Activated CD4-positive, alpha-beta T cell treated with anti-CD3 and anti-CD28 coated beads for 1 hour (primary cell): ENCODE data around the gene SPRED3.
A peak's percentile ranks its signal among the peaks of the same experiment; 100 is the strongest.
"Not testable (repeated sequence)": the region's sequence is repeated elsewhere in the genome, so short reads cannot be mapped to it uniquely, and the experiment has no call there.

Experiments
- DNase-seq: peaks from one replicate; pipeline ENCODE4 v3.0.0-alpha.2; 2020

The SPRED3 gene

GRCh38 chr19:38392707-38393308 is 4.3 kb downstream of the SPRED3 start:
- no peak for DNase-seq

- DNase-seq = peak; percentile 41
Observed at GRCh38 chr19:38394488-38394887, 6.0 kb downstream of the SPRED3 start.

- DNase-seq = peak; percentile 24
Observed at GRCh38 chr19:38395381-38396114, 7.1 kb downstream of the SPRED3 start.

GRCh38 chr19:38399081-38399480 is 10.6 kb downstream of the SPRED3 start:
- no peak for DNase-seq

- DNase-seq = no peak
Observed at GRCh38 chr19:38399537-38399936, 11.0 kb downstream of the SPRED3 start.

GRCh38 chr19:38400361-38400760 is 11.9 kb downstream of the SPRED3 start:
- no peak for DNase-seq

GRCh38 chr19:38401148-38401547 is 12.7 kb downstream of the SPRED3 start:
- no peak for DNase-seq

GRCh38 chr19:38402623-38402966 is 14.1 kb downstream of the SPRED3 start:
- DNase-seq = no peak

- DNase-seq = peak; percentile 98
Observed at GRCh38 chr19:38402967-38403674, 14.6 kb downstream of the SPRED3 start, which contains the start of gene FAM98C. TSS of gene FAM98C (plus strand) at chr19:38403093. CDS start at chr19:38403154, 61 bp downstream.

- no peak for DNase-seq
Observed at GRCh38 chr19:38404858-38405257, 16.4 kb downstream of the SPRED3 start.

- DNase-seq = no peak
Observed at GRCh38 chr19:38405276-38405675, 16.8 kb downstream of the SPRED3 start.

- no peak for DNase-seq
Observed at GRCh38 chr19:38409631-38410133, 21.2 kb downstream of the SPRED3 start.

GRCh38 chr19:38410407-38410806 is 21.9 kb downstream of the SPRED3 start:
- DNase-seq = not testable (repeated sequence)

- DNase-seq = no peak
Observed at GRCh38 chr19:38411041-38411712, 22.7 kb downstream of the SPRED3 start.

- not testable (repeated sequence) for DNase-seq
Observed at GRCh38 chr19:38411898-38412297, 23.4 kb downstream of the SPRED3 start.

- DNase-seq = no peak
Observed at GRCh38 chr19:38412491-38412890, 24.0 kb downstream of the SPRED3 start.

GRCh38 chr19:38412961-38413360 is 24.5 kb downstream of the SPRED3 start:
- no peak for DNase-seq

GRCh38 chr19:38413416-38413815 is 24.9 kb downstream of the SPRED3 start:
- DNase-seq = no peak

- DNase-seq = no peak
Observed at GRCh38 chr19:38417146-38417543, 28.6 kb downstream of the SPRED3 start.

- DNase-seq = no peak
Observed at GRCh38 chr19:38417544-38418506, 29.3 kb downstream of the SPRED3 start.

GRCh38 chr19:38420935-38421334 is 32.4 kb downstream of the SPRED3 start:
- DNase-seq = no peak

GRCh38 chr19:38421856-38422255 is 33.4 kb downstream of the SPRED3 start:
- DNase-seq = no peak
